Left lung (tissue), 10 donors: ENCODE measurements around the gene HECTD4. TPM values are rescaled to one million over a fixed set of nuclear protein-coding genes. Genes with fewer than 3 reads are reported as not detected.
A peak's percentile ranks its signal among the peaks of the same experiment; 100 is the strongest.

ENCODE experiments used
- ATAC-seq: fragments of 200-7000 bp; cut with Tn5 transposase; one replicate; pipeline ENCODE4 v1.9.1; 2020; ENCODE audit warnings: moderate library complexity
- DNase-seq, 4 donors: peaks; one replicate each; pipeline ENCODE4 v3.0.0-alpha.2; 2013 to 2020
- H3K27ac ChIP-seq, 2 donors: fragments of 200-600 bp; sonication (generic) in 1 of 2; one replicate each; pipeline versions ENCODE4 v1.5.0 to v1.8.0; 2020 to 2021
- H3K27me3 ChIP-seq, 2 donors: fragments of 200-600 bp; sonication (generic) in 1 of 2; one replicate each; pipeline versions ENCODE4 v1.5.0 to v1.8.0; 2020 to 2021
- H3K36me3 ChIP-seq, 2 donors: fragments of 200-600 bp; sonication (generic) in 1 of 2; one replicate each; pipeline versions ENCODE4 v1.5.0 to v1.8.0; 2020 to 2021
- H3K4me1 ChIP-seq, 2 donors: fragments of 200-600 bp; one replicate each; pipeline ENCODE4 v1.8.0; 2021
- H3K4me3 ChIP-seq, 2 donors: fragments of 200-600 bp; sonication (generic) in 1 of 2; one replicate each; pipeline versions ENCODE4 v1.5.0 to v1.8.0; 2020 to 2021; ENCODE audit warnings: mild to moderate bottlenecking in 1 of 2
- H3K9me3 ChIP-seq, 2 donors: fragments of 200-600 bp; sonication (generic) in 1 of 2; one replicate each; pipeline versions ENCODE4 v1.5.0 to v1.8.0; 2020 to 2021
- CTCF ChIP-seq, 2 donors: fragments of 200-600 bp; sonication (generic) in 1 of 2; IDR thresholded peaks; one replicate each; pipeline versions ENCODE4 v1.5.0 to v1.8.0; 2021; ENCODE audit warnings: antibody characterized with exemption in 2 of 2
- intact Hi-C, 2 donors: fragments of 100-400 bp; cut with DNase I; formaldehyde crosslinking; loops; one replicate each; pipeline versions ENCODE4 v1.11.2 to v1.14.2; 2022
- polyA plus RNA-seq, 6 donors: library from polyadenylated mRNA; unstranded; fragments of 120-200 nt; gene quantifications; one replicate each; pipeline ENCODE4 v1.2.1, GENCODE V29; 2013; ENCODE audit not compliant: insufficient read length in 6 of 6
- total RNA-seq, 2 donors: library from RNA; stranded (reverse); fragmentation: NEBNext Ultra II Directional; extraction: Animal tissue kit (Norgen Biotek cat#: 25700); gene quantifications; one replicate each; pipeline ENCODE4 v1.2.1, GENCODE V29; 2021
- donor health status: DM: no; HTN: yes; CAD: no.
- donor health status: DM: no; HTN: no; CAD: no.

Gene HECTD4
- total and polyA plus RNA-seq, 8 donors: 41.3 to 78.6 (median 64.9) TPM

- ATAC-seq: no peak
- Histone ChIP-seq H3K9me3 (no peaks in the 10 kb centered on the region), H3K4me1 (peaks cover 0 to 3% of the 10 kb centered on the region in 2 donors), H3K36me3 (no peaks in the 10 kb centered on the region), H3K27me3 (no peaks in the 10 kb centered on the region), H3K4me3 (no peak overlapping the region), H3K27ac (no peak overlapping the region)
- TF ChIP-seq CTCF (IDR thresholded peaks at IDR 0.05): no peak
- intact Hi-C loops: no loop called here
- no peak for DNase-seq
These were observed 34.6 kb downstream of the HECTD4 start for GRCh38 chr12:112347581-112347982.

DNA sequence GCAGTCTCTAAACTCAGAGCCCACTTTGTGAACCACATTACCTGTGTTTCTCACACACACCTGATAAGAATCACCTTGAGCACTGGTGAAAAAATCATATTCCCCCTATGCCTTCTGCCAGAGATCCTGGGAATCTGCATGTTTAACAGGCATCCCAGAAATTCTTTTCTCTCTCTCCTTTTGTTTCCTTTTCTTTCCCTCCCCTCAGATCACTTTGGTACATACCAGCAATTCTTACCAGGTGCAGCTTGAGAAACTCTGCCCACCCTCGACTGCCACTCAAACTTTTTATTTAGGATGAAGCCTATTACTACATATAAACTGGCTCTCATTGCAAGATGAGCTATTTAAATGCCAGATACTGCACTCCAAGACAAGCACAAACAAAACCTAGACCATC lies 36.0 kb downstream of the HECTD4 start:
- no peak for TF ChIP-seq CTCF (IDR thresholded peaks at IDR 0.05)
- Histone ChIP-seq H3K4me3 (no peak overlapping the region), H3K9me3 (no peaks in the 10 kb centered on the region), H3K36me3 (no peaks in the 10 kb centered on the region), H3K27me3 (no peaks in the 10 kb centered on the region), H3K4me1 (peaks cover 0 to 7% of the 10 kb centered on the region in 2 donors), H3K27ac (no peak overlapping the region)
- no peak for DNase-seq
- no peak for ATAC-seq
- intact Hi-C loops: no loop called here

- Histone ChIP-seq H3K4me3 (no peak overlapping the region), H3K9me3 (no peaks in the 10 kb centered on the region), H3K36me3 (no peaks in the 10 kb centered on the region), H3K27ac (no peak overlapping the region), H3K27me3 (no peaks in the 10 kb centered on the region), H3K4me1 (peaks cover 0 to 7% of the 10 kb centered on the region in 2 donors)
- no peak for DNase-seq
- no peak for TF ChIP-seq CTCF (IDR thresholded peaks at IDR 0.05)
- ATAC-seq: no peak
- intact Hi-C loops: no loop called here
These were observed 38.0 kb downstream of the HECTD4 start for GRCh38 chr12:112344220-112344619.

- no peaks in the 10 kb centered on the region for H3K36me3 ChIP-seq
- no peak overlapping the region for H3K4me3 ChIP-seq
- no peak overlapping the region for H3K27ac ChIP-seq
- no peaks in the 10 kb centered on the region for H3K9me3 ChIP-seq
- H3K27me3 ChIP-seq: no peaks in the 10 kb centered on the region
- DNase-seq (no peak), ATAC-seq (no peak)
- intact Hi-C loops: no loop called here
- TF ChIP-seq CTCF (IDR thresholded peaks at IDR 0.05): no peak
- H3K4me1 ChIP-seq: peaks cover 0 to 7% of the 10 kb centered on the region in 2 donors
These were observed 39.6 kb downstream of the HECTD4 start for GRCh38 chr12:112342587-112342986.

GRCh38 chr12:112341046-112341825 lies 41.0 kb downstream of the HECTD4 start:
- TF ChIP-seq CTCF (IDR thresholded peaks at IDR 0.05): no peak
- no peak overlapping the region for H3K27ac ChIP-seq
- no peaks in the 10 kb centered on the region for H3K36me3 ChIP-seq
- no peaks in the 10 kb centered on the region for H3K9me3 ChIP-seq
- ATAC-seq (peak; percentile 50), DNase-seq (no peak)
- H3K4me1 ChIP-seq: peaks cover 0 to 7% of the 10 kb centered on the region in 2 donors
- no peaks in the 10 kb centered on the region for H3K27me3 ChIP-seq
- no peak overlapping the region for H3K4me3 ChIP-seq
- intact Hi-C loops: no loop called here
